GM23248 (cell line): ENCODE results near the gene SBF2. TPM values are rescaled to one million over a fixed set of nuclear protein-coding genes. Genes with fewer than 3 reads are reported as not detected.
A peak's percentile ranks its signal among the peaks of the same experiment; 100 is the strongest.

Experiments
- DNase-seq: peaks from one replicate; pipeline ENCODE4 v3.0.0-alpha.2; 2015
- H2AFZ ChIP-seq: fragments of 200-600 bp; sonication (generic); 2 replicates; pipeline ENCODE4 v1.6.1; 2016; ENCODE audit warnings: antibody characterized with exemption
- H3F3A ChIP-seq: fragments of 200-600 bp; sonication (generic); 2 replicates; pipeline ENCODE4 v1.6.1; 2016; ENCODE audit warnings: mild to moderate bottlenecking, antibody characterized with exemption, mixed run types; ENCODE audit not compliant: insufficient read depth
- H3K27ac ChIP-seq: fragments of 200-600 bp; sonication (generic); 2 replicates; pipeline ENCODE4 v1.5.1; 2016; ENCODE audit warnings: mild to moderate bottlenecking
- H3K27me3 ChIP-seq: fragments of 200-600 bp; sonication (generic); replicated peaks from 2 replicates; pipeline ENCODE4 v1.6.1; 2016; ENCODE audit warnings: mild to moderate bottlenecking; ENCODE audit not compliant: insufficient read depth
- H3K36me3 ChIP-seq: fragments of 200-600 bp; sonication (generic); 2 replicates; pipeline ENCODE4 v1.6.1; 2016; ENCODE audit warnings: low read depth, mild to moderate bottlenecking
- H3K4me1 ChIP-seq: fragments of 200-600 bp; sonication (generic); 2 replicates; pipeline ENCODE4 v1.6.1; 2016; ENCODE audit warnings: mild to moderate bottlenecking; ENCODE audit not compliant: insufficient read depth
- H3K4me2 ChIP-seq: fragments of 200-600 bp; sonication (generic); one replicate; pipeline ENCODE4 v1.6.1; 2016; ENCODE audit warnings: mild to moderate bottlenecking; ENCODE audit not compliant: unreplicated experiment
- H3K4me3 ChIP-seq: fragments of 200-600 bp; sonication (generic); 2 replicates; pipeline ENCODE4 v1.5.1; 2016; ENCODE audit warnings: mild to moderate bottlenecking
- H3K79me2 ChIP-seq: fragments of 200-600 bp; sonication (generic); 2 replicates; pipeline ENCODE4 v1.6.1; 2016; ENCODE audit warnings: mild to moderate bottlenecking; ENCODE audit not compliant: insufficient read depth
- H3K9ac ChIP-seq: fragments of 200-600 bp; sonication (generic); 2 replicates; pipeline ENCODE4 v1.6.1; 2016; ENCODE audit warnings: mild to moderate bottlenecking
- H3K9me2 ChIP-seq: fragments of 200-600 bp; sonication (generic); 2 replicates; pipeline ENCODE4 v1.6.1; 2016; ENCODE audit warnings: mixed run types, mild to moderate bottlenecking, moderate library complexity; ENCODE audit not compliant: insufficient read depth
- H3K9me3 ChIP-seq: fragments of 200-600 bp; sonication (generic); one replicate; pipeline ENCODE4 v1.6.1; 2017; ENCODE audit warnings: low read depth
- H4K20me1 ChIP-seq: fragments of 200-600 bp; sonication (generic); 2 replicates; pipeline ENCODE4 v1.6.0; 2016; ENCODE audit not compliant: insufficient read depth
- EZH2 ChIP-seq: fragments of 200-600 bp; sonication (generic); IDR thresholded peaks from 2 replicates; pipeline ENCODE4 v1.6.1; 2018; ENCODE audit warnings: antibody characterized with exemption, mild to moderate bottlenecking; ENCODE audit not compliant: insufficient read depth, poor library complexity, severe bottlenecking
- EZH2phosphoT487 ChIP-seq: fragments of 200-600 bp; sonication (generic); IDR thresholded peaks from 2 replicates; pipeline ENCODE4 v1.6.1; 2018; ENCODE audit warnings: antibody characterized with exemption, moderate library complexity, mild to moderate bottlenecking, low read depth; ENCODE audit not compliant: insufficient read depth
- WGBS, 2 experiments: methylation state at CpG; one replicate each; pipeline ENCODE4 v1.1.6; 2015 to 2017; ENCODE audit warnings: low lambda C conversion rate in 2 of 2, low coverage in 1 of 2; ENCODE audit errors: missing lambda C conversion rate in 2 of 2; 5-methylcytosine and 5-hydroxymethylcytosine counted together
- in situ Hi-C: fragments of 300-500 bp; cut with MboI; formaldehyde crosslinking; loops from 2 replicates; pipeline ENCODE4 v1.15.0; 2020
- polyA plus RNA-seq: library from polyadenylated mRNA; unstranded; fragments of >200 nt; fragmentation: Nextera tagmentation; extraction: Ambion mirVana; gene quantifications from 2 replicates; pipeline ENCODE4 v1.2.1, GENCODE V29; 2016
- total RNA-seq: library from RNA; depleted of rRNA; stranded (reverse); fragments of >200 nt; shearing (Covaris generic); gene quantifications from 2 replicates; pipeline ENCODE4 v1.2.3, GENCODE V29; 2014

The SBF2 gene
- total and polyA plus RNA-seq, 2 experiments from 2014 or later = 21.9 to 32.7 TPM

- Histone ChIP-seq H3K9me3 (no peaks in the 10 kb centered on the region), H3K79me2 (no peaks in the 10 kb centered on the region), H2AFZ (no peak overlapping the region), H3K4me1 (peaks cover 21% of the 10 kb centered on the region), H3K4me3 (no peak overlapping the region), H4K20me1 (no peaks in the 10 kb centered on the region), H3K27me3 (no peaks in the 10 kb centered on the region), H3K4me2 (peak overlapping the region; percentile 18), H3F3A (peaks cover 12% of the 10 kb centered on the region; the same call in 1 of the 2 replicates), H3K27ac (peak overlapping the region; percentile 32), H3K9ac (no peak overlapping the region), H3K9me2 (no peaks in the 10 kb centered on the region), H3K36me3 (peaks cover 5% of the 10 kb centered on the region; the same call in 1 of the 2 replicates)
- 11 to 18% methylated on average over 3 of the region's 3 CpGs for WGBS, 2 experiments
- no peak for TF ChIP-seq EZH2
- TF ChIP-seq EZH2phosphoT487 = no peak
- DNase-seq = peak; percentile 38
- in situ Hi-C loops = no loop called here
Observed at GRCh38 chr11:9953994-9954626, 339.9 kb downstream of the SBF2 start.

GRCh38 chr11:9952511-9953196 is 341.4 kb downstream of the SBF2 start:
- no peaks in the 10 kb centered on the region for H3K79me2 ChIP-seq
- no peaks in the 10 kb centered on the region for H4K20me1 ChIP-seq
- WGBS, 2 experiments = 80 to 91% methylated on average over 3 of the region's 3 CpGs
- H3K27ac ChIP-seq = no peak overlapping the region
- H3K4me3 ChIP-seq = no peak overlapping the region
- no peak overlapping the region for H3K9ac ChIP-seq
- peaks cover 21% of the 10 kb centered on the region for H3K4me1 ChIP-seq
- H3K36me3 ChIP-seq = peaks cover 5% of the 10 kb centered on the region; the same call in 1 of the 2 replicates
- no peak for TF ChIP-seq EZH2phosphoT487
- TF ChIP-seq EZH2 = no peak
- DNase-seq = no peak
- H3K9me3 ChIP-seq = no peaks in the 10 kb centered on the region
- H3F3A ChIP-seq = peaks cover 12% of the 10 kb centered on the region; the same call in 1 of the 2 replicates
- no peak overlapping the region for H3K4me2 ChIP-seq
- no peak overlapping the region for H2AFZ ChIP-seq
- in situ Hi-C loops = no loop called here
- no peaks in the 10 kb centered on the region for H3K9me2 ChIP-seq
- H3K27me3 ChIP-seq = no peaks in the 10 kb centered on the region

- in situ Hi-C loops = no loop called here
- Histone ChIP-seq H3K9me3 (no peaks in the 10 kb centered on the region), H3K36me3 (peaks cover 5% of the 10 kb centered on the region; the same call in 1 of the 2 replicates), H2AFZ (no peak overlapping the region), H3K4me3 (no peak overlapping the region), H3K27ac (no peak overlapping the region), H3K9ac (no peak overlapping the region), H3K79me2 (no peaks in the 10 kb centered on the region), H3F3A (peaks cover 12% of the 10 kb centered on the region; the same call in 1 of the 2 replicates), H3K4me1 (peaks cover 21% of the 10 kb centered on the region), H3K4me2 (no peak overlapping the region), H3K27me3 (no peaks in the 10 kb centered on the region), H3K9me2 (no peaks in the 10 kb centered on the region), H4K20me1 (no peaks in the 10 kb centered on the region)
- no peak for TF ChIP-seq EZH2phosphoT487
- 13 to 17% methylated on average over 1 of the region's 1 CpG for WGBS, 2 experiments
- DNase-seq = no peak
Observed at GRCh38 chr11:9951807-9952206, 342.2 kb downstream of the SBF2 start.

GRCh38 chr11:9950462-9950861 is 343.6 kb downstream of the SBF2 start:
- H3K36me3 ChIP-seq = peaks cover 2% of the 10 kb centered on the region; the same call in 1 of the 2 replicates
- H3K4me2 ChIP-seq = no peak overlapping the region
- peaks cover 18% of the 10 kb centered on the region for H3K4me1 ChIP-seq
- peaks cover 17% of the 10 kb centered on the region for H3F3A ChIP-seq
- TF ChIP-seq EZH2phosphoT487 (no peak), EZH2 (no peak)
- in situ Hi-C loops = no loop called here
- H3K9me2 ChIP-seq = no peaks in the 10 kb centered on the region
- no peak overlapping the region for H3K27ac ChIP-seq
- no peak overlapping the region for H3K9ac ChIP-seq
- H4K20me1 ChIP-seq = no peaks in the 10 kb centered on the region
- no peak for DNase-seq
- H3K79me2 ChIP-seq = no peaks in the 10 kb centered on the region
- no peaks in the 10 kb centered on the region for H3K9me3 ChIP-seq
- WGBS, 2 experiments = 93 to 95% methylated on average over 3 of the region's 3 CpGs
- no peak overlapping the region for H3K4me3 ChIP-seq
- no peaks in the 10 kb centered on the region for H3K27me3 ChIP-seq
- no peak overlapping the region for H2AFZ ChIP-seq
